ENCODE data around the gene SEMA6B.
"Not testable (repeated sequence)": the region's sequence is repeated elsewhere in the genome, so short reads cannot be mapped to it uniquely, and the experiment has no call there.

SEMA6B gene

DNA sequence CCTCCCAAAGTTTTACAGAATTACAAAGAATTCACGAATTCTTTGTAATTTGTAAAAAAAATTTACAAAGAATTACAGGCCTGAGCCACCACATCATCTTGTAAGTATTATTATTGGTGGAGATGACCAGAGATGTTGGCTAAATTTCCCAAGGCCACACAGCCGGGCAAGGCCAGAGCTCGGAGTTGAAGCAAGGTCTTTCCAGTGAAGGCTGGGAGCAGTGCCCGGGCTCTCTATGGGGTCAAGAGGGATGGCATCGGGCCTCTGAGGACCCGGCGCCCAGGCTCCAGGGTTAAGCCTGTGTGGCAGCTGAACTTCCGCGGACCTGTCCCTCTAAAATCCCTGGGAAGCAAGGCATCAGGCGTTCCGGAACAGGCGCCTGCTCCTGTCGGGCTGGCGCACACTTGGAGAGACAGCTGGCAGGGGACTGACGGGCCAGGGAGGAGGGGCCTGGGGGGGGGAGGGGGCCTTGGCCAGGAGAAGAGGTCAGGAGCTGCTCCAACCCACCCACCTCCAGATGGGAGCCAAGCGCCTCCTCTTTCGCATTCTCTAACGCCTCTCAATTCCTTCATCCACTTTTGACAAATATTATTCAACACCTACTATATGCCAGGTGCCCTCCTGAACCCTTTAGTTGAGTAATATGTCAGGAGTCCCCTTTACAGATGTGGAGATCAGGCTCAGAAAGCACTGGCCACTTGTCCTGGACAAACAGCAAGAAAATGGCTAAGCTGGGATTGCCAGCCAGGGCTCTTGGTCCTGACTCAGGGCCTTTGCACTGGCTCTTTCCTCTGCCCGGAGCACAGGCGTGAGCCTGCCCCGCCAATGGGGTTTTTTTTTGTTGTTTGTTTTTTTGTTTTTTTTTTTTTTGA, 36.8 kb upstream of the SEMA6B start:
- no peak overlapping the region for H3K4me2 ChIP-seq (ENCODE audit: low read length)
- H4K20me1 ChIP-seq (ENCODE audit: insufficient read depth, low read length), result no peaks in the 10 kb centered on the region
- H3K36me3 ChIP-seq (replicated peaks; ENCODE audit: low read depth, low read length), result no peaks in the 10 kb centered on the region
- no peak for TF ChIP-seq EZH2phosphoT487 (IDR thresholded peaks at IDR 0.05; ENCODE audit: low read depth)
- TF ChIP-seq, protein P1, sequence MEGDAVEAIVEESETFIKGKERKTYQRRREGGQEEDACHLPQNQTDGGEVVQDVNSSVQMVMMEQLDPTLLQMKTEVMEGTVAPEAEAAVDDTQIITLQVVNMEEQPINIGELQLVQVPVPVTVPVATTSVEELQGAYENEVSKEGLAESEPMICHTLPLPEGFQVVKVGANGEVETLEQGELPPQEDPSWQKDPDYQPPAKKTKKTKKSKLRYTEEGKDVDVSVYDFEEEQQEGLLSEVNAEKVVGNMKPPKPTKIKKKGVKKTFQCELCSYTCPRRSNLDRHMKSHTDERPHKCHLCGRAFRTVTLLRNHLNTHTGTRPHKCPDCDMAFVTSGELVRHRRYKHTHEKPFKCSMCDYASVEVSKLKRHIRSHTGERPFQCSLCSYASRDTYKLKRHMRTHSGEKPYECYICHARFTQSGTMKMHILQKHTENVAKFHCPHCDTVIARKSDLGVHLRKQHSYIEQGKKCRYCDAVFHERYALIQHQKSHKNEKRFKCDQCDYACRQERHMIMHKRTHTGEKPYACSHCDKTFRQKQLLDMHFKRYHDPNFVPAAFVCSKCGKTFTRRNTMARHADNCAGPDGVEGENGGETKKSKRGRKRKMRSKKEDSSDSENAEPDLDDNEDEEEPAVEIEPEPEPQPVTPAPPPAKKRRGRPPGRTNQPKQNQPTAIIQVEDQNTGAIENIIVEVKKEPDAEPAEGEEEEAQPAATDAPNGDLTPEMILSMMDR (IDR thresholded peaks at IDR 0.05; ENCODE audit: low read depth, low read length), result no peak
- H3K79me2 ChIP-seq (ENCODE audit: low read length), result no peaks in the 10 kb centered on the region
- no peaks in the 10 kb centered on the region for H3K9me3 ChIP-seq (ENCODE audit: insufficient read depth, low read length)
- no peak overlapping the region for H3K9ac ChIP-seq (ENCODE audit: low read length)
- H2AFZ ChIP-seq (ENCODE audit: low read depth, low read length), result no peak overlapping the region
- peaks cover 15% of the 10 kb centered on the region for H3K4me1 ChIP-seq (ENCODE audit: low read length)
- H3K27ac ChIP-seq (ENCODE audit: low read length), result no peak overlapping the region
- peaks cover 16% of the 10 kb centered on the region; the same call in 1 of the 2 replicates for H3K27me3 ChIP-seq (ENCODE audit: low read depth, low read length)
- no peak overlapping the region for H3K4me3 ChIP-seq (ENCODE audit: low read length)

DNA sequence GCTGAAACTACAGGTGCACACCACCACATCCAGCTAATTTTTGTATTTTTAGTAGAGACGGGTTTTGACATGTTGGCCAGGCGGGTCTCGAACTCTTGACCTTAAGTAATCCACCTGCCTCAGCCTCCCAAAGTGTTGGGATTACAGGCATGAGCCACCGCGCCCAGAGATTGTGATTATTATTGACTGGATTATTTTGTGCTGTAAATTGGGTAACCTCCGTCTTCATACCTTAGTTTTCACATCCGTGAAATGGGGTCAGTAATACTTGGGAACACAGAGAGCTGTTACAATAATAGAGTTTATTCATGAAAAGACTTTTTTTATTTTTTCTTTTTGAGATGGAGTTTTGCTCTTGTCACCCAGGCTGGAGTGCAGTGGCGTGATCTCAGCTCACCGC, 35.7 kb upstream of the SEMA6B start:
- not testable (repeated sequence) for H3K79me2 ChIP-seq (ENCODE audit: low read length); H3K9me3 ChIP-seq (ENCODE audit: insufficient read depth, low read length); H3K36me3 ChIP-seq (replicated peaks; ENCODE audit: low read depth, low read length); H3K4me3 ChIP-seq (ENCODE audit: low read length); H3K27me3 ChIP-seq (ENCODE audit: low read depth, low read length); H3K4me2 ChIP-seq (ENCODE audit: low read length); H4K20me1 ChIP-seq (ENCODE audit: insufficient read depth, low read length); H3K27ac ChIP-seq (ENCODE audit: low read length); H3K9ac ChIP-seq (ENCODE audit: low read length); H2AFZ ChIP-seq (ENCODE audit: low read depth, low read length)
- peaks cover 23% of the 10 kb centered on the region for H3K4me1 ChIP-seq (ENCODE audit: low read length)

DNA sequence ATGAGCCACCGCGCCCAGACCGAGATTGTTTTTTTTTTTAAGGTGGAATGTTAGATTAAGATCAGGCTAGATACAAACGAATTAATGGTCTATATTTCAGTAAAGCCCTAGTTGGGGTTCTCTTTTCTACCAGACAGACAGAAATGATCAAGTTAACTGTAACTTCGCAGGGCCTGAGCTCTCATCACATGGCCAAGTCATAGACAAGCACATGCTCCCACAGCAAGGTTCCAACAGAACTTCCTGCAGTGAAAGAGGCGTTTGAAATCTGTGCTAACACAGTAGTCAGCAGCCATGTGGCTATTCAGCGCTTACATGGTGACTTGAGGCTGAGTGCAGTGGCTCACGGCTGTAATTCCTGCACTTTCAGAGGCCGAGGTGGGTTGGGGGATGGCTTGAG, 34.7 kb upstream of the SEMA6B start:
- peaks cover 2% of the 10 kb centered on the region; the same call in 1 of the 2 replicates for H3K27me3 ChIP-seq (ENCODE audit: low read depth, low read length)
- H2AFZ ChIP-seq (ENCODE audit: low read depth, low read length), result no peak overlapping the region
- H3K27ac ChIP-seq (ENCODE audit: low read length), result no peak overlapping the region
- no peaks in the 10 kb centered on the region for H3K36me3 ChIP-seq (replicated peaks; ENCODE audit: low read depth, low read length)
- H3K9ac ChIP-seq (ENCODE audit: low read length), result no peak overlapping the region
- peaks cover 28% of the 10 kb centered on the region for H3K4me1 ChIP-seq (ENCODE audit: low read length)
- H3K4me3 ChIP-seq (ENCODE audit: low read length), result no peak overlapping the region
- no peaks in the 10 kb centered on the region for H3K79me2 ChIP-seq (ENCODE audit: low read length)
- no peak for TF ChIP-seq EZH2phosphoT487 (IDR thresholded peaks at IDR 0.05; ENCODE audit: low read depth)
- TF ChIP-seq, protein P1 (IDR thresholded peaks at IDR 0.05; ENCODE audit: low read depth, low read length), result no peak
- no peaks in the 10 kb centered on the region for H4K20me1 ChIP-seq (ENCODE audit: insufficient read depth, low read length)
- no peak overlapping the region for H3K4me2 ChIP-seq (ENCODE audit: low read length)
- H3K9me3 ChIP-seq (ENCODE audit: insufficient read depth, low read length), result no peaks in the 10 kb centered on the region

DNA sequence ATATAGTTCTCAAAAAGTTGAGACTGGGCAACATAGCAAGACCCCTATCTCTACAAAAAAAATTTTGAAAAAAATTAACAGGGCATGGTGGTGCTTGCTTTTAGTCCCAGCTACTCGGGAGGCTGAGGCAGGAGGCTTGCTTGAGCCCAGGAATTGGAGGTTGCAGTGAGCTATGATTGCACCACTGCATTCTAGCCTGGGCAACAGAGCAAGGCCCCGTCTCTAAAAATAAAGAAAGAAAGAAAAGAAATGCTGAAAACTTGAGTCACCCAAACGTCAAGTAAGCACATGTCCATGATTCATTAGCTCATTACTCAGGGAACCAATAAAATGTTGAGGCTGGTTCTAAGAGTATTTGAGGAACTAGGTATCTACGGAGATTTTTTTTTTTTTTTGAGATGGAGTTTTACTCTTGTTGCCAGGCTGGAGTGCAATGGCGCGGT, 33.9 kb upstream of the SEMA6B start:
- Histone ChIP-seq H3K36me3 (replicated peaks; ENCODE audit: low read depth, low read length) (no peaks in the 10 kb centered on the region), H3K27me3 (ENCODE audit: low read depth, low read length) (no peaks in the 10 kb centered on the region), H3K79me2 (ENCODE audit: low read length) (no peaks in the 10 kb centered on the region), H4K20me1 (ENCODE audit: insufficient read depth, low read length) (no peaks in the 10 kb centered on the region), H2AFZ (ENCODE audit: low read depth, low read length) (no peak overlapping the region), H3K9ac (ENCODE audit: low read length) (no peak overlapping the region), H3K9me3 (ENCODE audit: insufficient read depth, low read length) (no peaks in the 10 kb centered on the region), H3K4me1 (ENCODE audit: low read length) (peaks cover 23% of the 10 kb centered on the region), H3K27ac (ENCODE audit: low read length) (no peak overlapping the region), H3K4me2 (ENCODE audit: low read length) (no peak overlapping the region), H3K4me3 (ENCODE audit: low read length) (no peak overlapping the region)
- TF ChIP-seq EZH2phosphoT487 (IDR thresholded peaks at IDR 0.05; ENCODE audit: low read depth), result no peak
- TF ChIP-seq, protein P1 (IDR thresholded peaks at IDR 0.05; ENCODE audit: low read depth, low read length), result no peak
